ENCODE data around the gene C13orf46. TPM values are rescaled to one million over a fixed set of nuclear protein-coding genes. Genes with fewer than 3 reads are reported as not detected.
"Not testable (repeated sequence)": the region's sequence is repeated elsewhere in the genome, so short reads cannot be mapped to it uniquely, and the experiment has no call there.

Gene C13orf46
- total RNA-seq, 1 donor from 2014 or later, result 4.8 TPM

GRCh38 chr13:113916330-113916815 is 57.5 kb downstream of the C13orf46 start:
- Histone ChIP-seq H3K27me3 (no peaks in the 10 kb centered on the region), H3K9me3 (no peaks in the 10 kb centered on the region), H3K36me3 (no peaks in the 10 kb centered on the region), H3K4me3 (no peak overlapping the region), H3K4me1 (no peaks in the 10 kb centered on the region), H3K27ac (no peak overlapping the region)
- no peak for TF ChIP-seq CTCF (IDR thresholded peaks at IDR 0.05)
- DNase-seq (ENCODE audit: low spot score in 2 of 2), result peak in 1 of 2 donors; percentile 57
- intact Hi-C loops (cut with DNase I), result no loop called here

- no peaks in the 10 kb centered on the region for H3K36me3 ChIP-seq
- H3K27me3 ChIP-seq, result no peaks in the 10 kb centered on the region
- peak in 1 of 2 donors; percentile 46 for DNase-seq (ENCODE audit: low spot score in 2 of 2)
- intact Hi-C loops (cut with DNase I), result no loop called here
- no peak overlapping the region for H3K4me3 ChIP-seq
- H3K4me1 ChIP-seq, result no peaks in the 10 kb centered on the region
- no peak overlapping the region for H3K27ac ChIP-seq
- no peaks in the 10 kb centered on the region for H3K9me3 ChIP-seq
- no peak for TF ChIP-seq CTCF (IDR thresholded peaks at IDR 0.05)
Observed at GRCh38 chr13:113915786-113916329, 58.0 kb downstream of the C13orf46 start.

GRCh38 chr13:113915012-113915763 is 58.7 kb downstream of the C13orf46 start:
- TF ChIP-seq CTCF (IDR thresholded peaks at IDR 0.05), result no peak
- intact Hi-C loops (cut with DNase I), result no loop called here

GRCh38 chr13:113914333-113915011 is 59.4 kb downstream of the C13orf46 start:
- no peak for TF ChIP-seq CTCF (IDR thresholded peaks at IDR 0.05)
- Histone ChIP-seq H3K4me3 (no peak overlapping the region), H3K36me3 (no peaks in the 10 kb centered on the region), H3K9me3 (no peaks in the 10 kb centered on the region), H3K27me3 (no peaks in the 10 kb centered on the region), H3K4me1 (no peaks in the 10 kb centered on the region), H3K27ac (no peak overlapping the region)
- peak in 1 of 2 donors; percentile 49 for DNase-seq (ENCODE audit: low spot score in 2 of 2)
- intact Hi-C loops (cut with DNase I), result no loop called here

More at GRCh38 chr13:113915012-113915763, 58.7 kb downstream of the C13orf46 start:
- Histone ChIP-seq H3K27me3 (no peaks in the 10 kb centered on the region), H3K4me1 (no peaks in the 10 kb centered on the region), H3K36me3 (no peaks in the 10 kb centered on the region), H3K4me3 (no peak overlapping the region), H3K9me3 (no peaks in the 10 kb centered on the region), H3K27ac (no peak overlapping the region)
- DNase-seq (ENCODE audit: low spot score in 2 of 2), result peak in 1 of 2 donors; percentile 44

- H3K27ac ChIP-seq; H3K27me3 ChIP-seq; H3K9me3 ChIP-seq; H3K4me3 ChIP-seq; H3K36me3 ChIP-seq; intact Hi-C loops (cut with DNase I); H3K4me1 ChIP-seq; DNase-seq (ENCODE audit: low spot score in 2 of 2): not testable (repeated sequence)
Observed at GRCh38 chr13:113913838-113914237, 60.0 kb downstream of the C13orf46 start.

GRCh38 chr13:113913408-113913807 is 60.5 kb downstream of the C13orf46 start:
- H3K4me3 ChIP-seq; intact Hi-C loops (cut with DNase I); H3K4me1 ChIP-seq; DNase-seq (ENCODE audit: low spot score in 2 of 2); H3K27me3 ChIP-seq; H3K9me3 ChIP-seq; H3K36me3 ChIP-seq; H3K27ac ChIP-seq: not testable (repeated sequence)
